Coronary artery (tissue), 2 donors: Measurements from ENCODE around the gene CTH.
A peak's percentile ranks its signal among the peaks of the same experiment; 100 is the strongest.
"Not testable (repeated sequence)": the region's sequence is repeated elsewhere in the genome, so short reads cannot be mapped to it uniquely, and the experiment has no call there.

Experiments
- DNase-seq: peaks from one replicate; pipeline ENCODE4 v3.0.0-alpha.2; 2017; ENCODE audit warnings: low spot score
- H3K27ac ChIP-seq, 2 donors: fragments of 200-600 bp; sonication (generic); one replicate each; pipeline ENCODE4 v1.5.1; 2016 to 2019
- H3K4me3 ChIP-seq: fragments of 200-600 bp; sonication (generic); 2 replicates; pipeline ENCODE4 v1.5.1; 2016; ENCODE audit warnings: mild to moderate bottlenecking, moderate library complexity
- CTCF ChIP-seq: fragments of 200-600 bp; sonication (generic); IDR thresholded peaks from one replicate; pipeline ENCODE4 v1.5.1; 2019; ENCODE audit warnings: antibody characterized with exemption

CTH gene

GRCh38 chr1:70409136-70409535, 1.9 kb upstream of the CTH start:
- Histone ChIP-seq H3K27ac (no peak overlapping the region), H3K4me3 (no peak overlapping the region)
- DNase-seq, result no peak
- no peak for TF ChIP-seq CTCF

GRCh38 chr1:70411360-70411844, 334 bp downstream of the CTH start:
- DNase-seq, result no peak
- TF ChIP-seq CTCF, result no peak
- Histone ChIP-seq H3K27ac (peak overlapping the region; percentile 93), H3K4me3 (peak overlapping the region; percentile 76)

GRCh38 chr1:70415882-70416281, 4.8 kb downstream of the CTH start:
- Histone ChIP-seq H3K4me3 (no peak overlapping the region), H3K27ac (no peak overlapping the region)
- no peak for DNase-seq
- no peak for TF ChIP-seq CTCF

GRCh38 chr1:70418973-70419734, 8.1 kb downstream of the CTH start:
- DNase-seq, H3K4me3 ChIP-seq, H3K27ac ChIP-seq: not testable (repeated sequence)

- TF ChIP-seq CTCF, result no peak
- H3K4me3 ChIP-seq, result no peak overlapping the region
- no peak overlapping the region for H3K27ac ChIP-seq
- no peak for DNase-seq
These were observed 9.3 kb downstream of the CTH start for GRCh38 chr1:70420320-70420719.

- no peak for DNase-seq
- Histone ChIP-seq H3K27ac (no peak overlapping the region), H3K4me3 (no peak overlapping the region)
- TF ChIP-seq CTCF, result no peak
These were observed 15.4 kb downstream of the CTH start for GRCh38 chr1:70426154-70427131.

GRCh38 chr1:70427976-70428375, 16.9 kb downstream of the CTH start:
- H3K4me3 ChIP-seq, result no peak overlapping the region
- TF ChIP-seq CTCF, result no peak
- no peak overlapping the region for H3K27ac ChIP-seq
- DNase-seq, result no peak
